Measurements from ENCODE around the gene PSMC3.

DNA sequence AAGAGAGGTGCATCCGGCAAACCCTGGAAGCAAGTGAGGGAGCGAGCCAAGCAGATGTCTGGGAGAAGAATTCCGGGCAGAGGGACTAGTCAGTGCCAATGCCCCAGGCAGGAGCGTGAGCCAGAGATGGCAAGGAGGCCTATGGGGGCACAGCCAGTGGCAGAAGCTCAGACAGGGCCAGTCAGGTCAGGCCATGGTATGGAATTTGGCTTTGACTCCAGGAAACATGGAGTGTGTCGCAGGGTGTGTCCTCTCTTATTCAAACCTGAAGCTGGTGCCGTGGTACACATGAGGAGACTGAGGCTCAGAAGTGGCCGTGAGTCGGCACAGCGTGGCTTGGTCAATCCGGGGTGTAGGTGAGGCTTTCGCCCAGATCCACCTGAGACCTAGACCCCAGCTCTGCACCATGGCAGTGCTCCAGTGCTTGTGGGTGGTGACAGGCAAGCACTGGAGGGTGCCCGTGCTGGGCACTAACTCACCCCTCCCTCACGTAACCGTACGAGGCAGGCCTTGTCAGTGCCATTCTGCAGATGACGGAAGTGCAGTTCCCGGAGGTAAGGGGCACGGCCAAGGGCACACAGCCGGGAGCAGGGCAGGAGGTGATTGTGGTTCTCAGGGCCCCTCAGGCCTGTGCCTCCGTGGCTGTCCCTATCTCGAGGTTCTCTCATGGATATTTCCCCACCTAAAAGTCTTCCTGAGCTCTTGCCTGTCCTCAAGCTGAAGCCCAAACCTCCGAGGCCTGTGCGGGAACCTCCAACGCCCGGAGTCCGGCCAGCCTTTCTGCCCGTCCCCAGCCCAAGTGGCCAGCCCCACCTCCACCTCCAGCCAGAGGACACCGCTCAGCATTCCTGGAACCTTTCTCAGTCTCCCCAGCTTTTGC is 37.3 kb downstream of the PSMC3 start:
- TF ChIP-seq, protein P1, sequence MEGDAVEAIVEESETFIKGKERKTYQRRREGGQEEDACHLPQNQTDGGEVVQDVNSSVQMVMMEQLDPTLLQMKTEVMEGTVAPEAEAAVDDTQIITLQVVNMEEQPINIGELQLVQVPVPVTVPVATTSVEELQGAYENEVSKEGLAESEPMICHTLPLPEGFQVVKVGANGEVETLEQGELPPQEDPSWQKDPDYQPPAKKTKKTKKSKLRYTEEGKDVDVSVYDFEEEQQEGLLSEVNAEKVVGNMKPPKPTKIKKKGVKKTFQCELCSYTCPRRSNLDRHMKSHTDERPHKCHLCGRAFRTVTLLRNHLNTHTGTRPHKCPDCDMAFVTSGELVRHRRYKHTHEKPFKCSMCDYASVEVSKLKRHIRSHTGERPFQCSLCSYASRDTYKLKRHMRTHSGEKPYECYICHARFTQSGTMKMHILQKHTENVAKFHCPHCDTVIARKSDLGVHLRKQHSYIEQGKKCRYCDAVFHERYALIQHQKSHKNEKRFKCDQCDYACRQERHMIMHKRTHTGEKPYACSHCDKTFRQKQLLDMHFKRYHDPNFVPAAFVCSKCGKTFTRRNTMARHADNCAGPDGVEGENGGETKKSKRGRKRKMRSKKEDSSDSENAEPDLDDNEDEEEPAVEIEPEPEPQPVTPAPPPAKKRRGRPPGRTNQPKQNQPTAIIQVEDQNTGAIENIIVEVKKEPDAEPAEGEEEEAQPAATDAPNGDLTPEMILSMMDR (IDR thresholded peaks at IDR 0.05), result no peak
- no peak for TF ChIP-seq EZH2 (IDR thresholded peaks at IDR 0.05; ENCODE audit: borderline replicate concordance, insufficient read depth, low read depth, low read length, poor library complexity, severe bottlenecking)
